Stimulated activated naive B cell treated with anti-CD40 and anti-IgM and Interleukin-4, amounts not matched to agents 10 μg/mL and 1 μg/mL and 100 μg/mL, for 72 hours (primary cell): ENCODE data around the gene LIME1.

Experiments
- ATAC-seq, 2 donors: fragments of 150-1000 bp; cut with Tn5 transposase; replicated peaks; 2 replicates each; pipeline ENCODE4 v1.10.0; 2021; ENCODE audit warnings: moderate library complexity in 1 of 2
- DNase-seq: peaks from one replicate; pipeline ENCODE4 v3.0.0; 2021
- H3K27ac Mint-ChIP-seq: one replicate; pipeline ENCODE4 v1.8.0; 2022; ENCODE audit warnings: mild to moderate bottlenecking, mixed read lengths
- H3K27me3 Mint-ChIP-seq, 2 donors: one replicate each; pipeline ENCODE4 v1.8.0; 2022; ENCODE audit warnings: mixed read lengths in 2 of 2
- H3K36me3 Mint-ChIP-seq, 2 donors: one replicate each; pipeline ENCODE4 v1.8.0; 2022; ENCODE audit warnings: mixed read lengths in 2 of 2, mild to moderate bottlenecking in 1 of 2
- H3K4me1 Mint-ChIP-seq, 2 donors: one replicate each; pipeline ENCODE4 v1.8.0; 2022; ENCODE audit warnings: mixed read lengths in 2 of 2, mild to moderate bottlenecking in 1 of 2
- H3K4me3 Mint-ChIP-seq, 2 donors: one replicate each; pipeline ENCODE4 v1.8.0; 2022; ENCODE audit warnings: mild to moderate bottlenecking in 2 of 2, mixed read lengths in 2 of 2, moderate library complexity in 1 of 2
- H3K9me3 Mint-ChIP-seq, 2 donors: one replicate each; pipeline ENCODE4 v1.8.0; 2022; ENCODE audit warnings: mixed read lengths in 2 of 2, mild to moderate bottlenecking in 1 of 2

Gene LIME1

GRCh38 chr20:63782051-63782471 lies 45.6 kb downstream of the LIME1 start:
- DNase-seq (no peak), ATAC-seq (no peak)
- Mint-ChIP-seq H3K9me3 (no peaks in the 10 kb centered on the region), H3K4me3 (no peak overlapping the region), H3K4me1 (peaks cover 5 to 8% of the 10 kb centered on the region in 2 donors), H3K27ac (no peak overlapping the region), H3K27me3 (no peaks in the 10 kb centered on the region), H3K36me3 (no peaks in the 10 kb centered on the region)

GRCh38 chr20:63782521-63782971 lies 46.1 kb downstream of the LIME1 start:
- no peaks in the 10 kb centered on the region for H3K36me3 Mint-ChIP-seq
- no peak for DNase-seq
- no peak for ATAC-seq
- no peaks in the 10 kb centered on the region for H3K27me3 Mint-ChIP-seq
- H3K9me3 Mint-ChIP-seq, result no peaks in the 10 kb centered on the region
- H3K4me3 Mint-ChIP-seq, result no peak overlapping the region
- H3K4me1 Mint-ChIP-seq, result peaks cover 5 to 8% of the 10 kb centered on the region in 2 donors
- no peak overlapping the region for H3K27ac Mint-ChIP-seq

DNA sequence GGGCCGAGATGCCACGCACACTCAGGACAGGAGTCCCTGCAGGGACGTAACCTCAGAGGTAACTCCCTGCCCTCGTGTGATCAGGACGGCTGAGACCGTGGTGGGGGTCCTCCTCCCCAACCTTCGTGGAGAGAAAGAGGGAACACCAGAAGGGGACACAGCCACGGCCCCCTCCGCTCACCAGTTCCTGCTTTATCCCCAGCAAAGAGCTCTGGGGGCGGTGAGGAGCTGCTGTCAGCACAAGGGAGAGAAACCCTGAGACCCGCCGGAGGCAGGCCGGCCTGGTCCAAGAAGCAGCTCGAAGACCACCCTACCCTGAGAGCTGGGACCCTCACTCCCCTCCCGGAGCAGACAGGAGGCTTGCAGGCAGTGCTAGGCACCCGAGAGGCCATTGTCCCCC lies 47.5 kb downstream of the LIME1 start:
- Mint-ChIP-seq H3K36me3 (no peaks in the 10 kb centered on the region), H3K9me3 (no peaks in the 10 kb centered on the region), H3K4me3 (no peak overlapping the region), H3K4me1 (peaks cover 5 to 8% of the 10 kb centered on the region in 2 donors), H3K27me3 (no peaks in the 10 kb centered on the region), H3K27ac (no peak overlapping the region)
- DNase-seq (no peak), ATAC-seq (no peak)

GRCh38 chr20:63785691-63786131 lies 49.2 kb downstream of the LIME1 start:
- peak in 1 of 2 donors; percentile 10 for ATAC-seq

DNA sequence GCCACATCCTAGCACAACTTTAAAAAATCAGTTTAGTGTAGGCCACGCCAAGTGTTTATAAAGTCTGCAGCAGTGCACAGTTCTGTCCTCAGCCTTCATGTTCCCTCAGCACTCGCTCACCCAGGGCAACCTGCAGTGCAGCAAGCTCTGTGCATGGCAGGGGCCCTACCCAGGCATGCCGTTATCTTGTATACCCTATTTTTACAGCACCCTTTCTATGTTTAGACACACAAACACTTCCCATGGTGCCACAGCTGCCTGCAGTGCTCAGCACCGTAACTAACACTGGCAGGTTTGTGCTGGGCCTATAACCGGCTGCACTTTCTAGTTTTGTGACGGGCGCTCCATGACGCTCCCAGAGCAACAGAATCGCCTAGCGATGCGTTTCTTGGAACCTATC lies 50.8 kb downstream of the LIME1 start:
- H3K36me3 Mint-ChIP-seq, result no peaks in the 10 kb centered on the region
- no peak for DNase-seq
- H3K4me1 Mint-ChIP-seq, result peaks cover 5 to 8% of the 10 kb centered on the region in 2 donors
- no peaks in the 10 kb centered on the region for H3K27me3 Mint-ChIP-seq
- no peak overlapping the region for H3K27ac Mint-ChIP-seq
- ATAC-seq, result no peak
- no peaks in the 10 kb centered on the region for H3K9me3 Mint-ChIP-seq
- no peak overlapping the region for H3K4me3 Mint-ChIP-seq

More at GRCh38 chr20:63785691-63786131, 49.2 kb downstream of the LIME1 start:
- H3K9me3 Mint-ChIP-seq, result no peaks in the 10 kb centered on the region
- H3K4me1 Mint-ChIP-seq, result peaks cover 5 to 8% of the 10 kb centered on the region in 2 donors
- H3K36me3 Mint-ChIP-seq, result no peaks in the 10 kb centered on the region
- no peaks in the 10 kb centered on the region for H3K27me3 Mint-ChIP-seq
- no peak for DNase-seq
- H3K27ac Mint-ChIP-seq, result no peak overlapping the region
- no peak overlapping the region for H3K4me3 Mint-ChIP-seq

- no peaks in the 10 kb centered on the region for H3K27me3 Mint-ChIP-seq
- no peak overlapping the region for H3K27ac Mint-ChIP-seq
- no peak overlapping the region for H3K4me3 Mint-ChIP-seq
- H3K4me1 Mint-ChIP-seq, result peaks cover 5 to 8% of the 10 kb centered on the region in 2 donors
- no peaks in the 10 kb centered on the region for H3K9me3 Mint-ChIP-seq
- DNase-seq, result no peak
- no peak for ATAC-seq
- H3K36me3 Mint-ChIP-seq, result no peaks in the 10 kb centered on the region
Measured at GRCh38 chr20:63787749-63788148, 51.3 kb downstream of the LIME1 start.
